Measurements from ENCODE around the gene BNC2. TPM values are rescaled to one million over a fixed set of nuclear protein-coding genes. Genes with fewer than 3 reads are reported as not detected.

The BNC2 gene
- total RNA-seq, 1 experiment from 2014 or later: 43.6 TPM

DNA sequence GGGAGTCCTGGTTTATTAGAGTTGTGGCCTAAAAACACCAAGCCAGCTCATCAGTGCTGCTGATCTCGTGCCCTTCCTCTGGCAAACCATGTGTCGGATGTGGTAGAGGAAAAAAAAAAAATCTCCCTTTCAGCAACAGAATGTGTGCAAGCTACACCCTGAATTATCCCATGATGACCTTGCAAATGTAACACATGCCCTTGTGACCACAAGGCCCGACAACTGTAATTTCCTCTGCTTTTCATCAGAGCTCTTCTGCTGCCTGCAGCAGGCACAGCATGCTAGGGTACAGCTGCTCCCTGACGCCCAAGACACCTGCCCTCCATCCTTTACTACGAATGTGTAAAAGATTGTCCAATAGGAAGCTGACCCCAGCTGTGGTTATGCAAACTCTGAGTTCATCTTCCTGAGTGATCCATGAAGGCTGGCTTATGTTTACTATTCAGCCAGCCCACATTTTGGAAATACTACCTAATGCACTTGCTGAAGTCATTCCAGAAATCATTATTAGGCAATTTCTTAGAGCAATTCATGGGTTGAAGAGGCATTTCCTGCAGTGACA is 14.6 kb upstream of the BNC2 start:
- Histone ChIP-seq H3K4me2 (ENCODE audit: insufficient read depth, insufficient read length, low read length) (no peak overlapping the region), H3K23me2 (ENCODE audit: insufficient read length, low read depth, low read length, poor library complexity, severe bottlenecking) (no peaks in the 10 kb centered on the region), H4K91ac (ENCODE audit: insufficient read length, low read depth, low read length) (no peak overlapping the region), H4K8ac (replicated peaks; ENCODE audit: insufficient read length, low read depth, low read length) (no peak overlapping the region), H3T11ph (ENCODE audit: low read length) (no peak overlapping the region), H3K14ac (ENCODE audit: insufficient read depth, low read length) (no peak overlapping the region), H3K27me3 (ENCODE audit: insufficient read depth, low read length) (no peaks in the 10 kb centered on the region), H4K5ac (ENCODE audit: insufficient read length, low read depth, low read length) (no peak overlapping the region), H2BK15ac (ENCODE audit: low read depth, low read length) (no peak overlapping the region), H2BK20ac (ENCODE audit: low read depth, low read length, poor library complexity, severe bottlenecking) (no peak overlapping the region), H3K79me2 (ENCODE audit: insufficient read depth, low read length) (no peaks in the 10 kb centered on the region), H3K4ac (ENCODE audit: low read depth, low read length) (no peak overlapping the region), H2AK5ac (ENCODE audit: insufficient read length, low read length) (no peak overlapping the region), H4K20me1 (ENCODE audit: control insufficient read depth, insufficient read depth, insufficient read length) (no peaks in the 10 kb centered on the region), H2BK5ac (ENCODE audit: insufficient read length, low read length) (no peak overlapping the region), H3K56ac (ENCODE audit: insufficient read length, low read depth, low read length) (no peak overlapping the region), H3K4me1 (ENCODE audit: insufficient read depth, low read length) (no peaks in the 10 kb centered on the region), H3K9ac (ENCODE audit: extremely low read depth, insufficient read length, low read length) (no peak overlapping the region), H2BK120ac (ENCODE audit: low read depth, low read length, poor library complexity, severe bottlenecking) (no peak overlapping the region), H2AFZ (ENCODE audit: low read length) (no peak overlapping the region), H3K9me3 (ENCODE audit: control insufficient read depth, low read depth, low read length) (no peaks in the 10 kb centered on the region), H3K18ac (ENCODE audit: insufficient read length, low read depth, low read length) (no peak overlapping the region), H3K23ac (ENCODE audit: insufficient read length, low read depth, low read length) (no peak overlapping the region), H3K27ac (ENCODE audit: insufficient read length, low read depth, low read length) (no peak overlapping the region), H3K79me1 (ENCODE audit: insufficient read depth, low read depth, low read length, poor library complexity, severe bottlenecking) (no peaks in the 10 kb centered on the region), H2BK12ac (ENCODE audit: insufficient read length, low read depth, low read length) (no peak overlapping the region)
- Mint-ChIP-seq H3K27ac (no peak overlapping the region; a peak in 1 of 7 replicates), H3K36me3 (ENCODE audit: insufficient read depth in 1 of 3, low read depth in 3 of 3) (peaks cover 6 to 20% (median 7%) of the 10 kb centered on the region in 3 experiments; a peak in 5 of 7 replicates), H3K27me3 (ENCODE audit: low read depth) (peaks cover 2% of the 10 kb centered on the region; the same call in 1 of the 2 replicates), H3K9me3 (peaks cover 5 to 17% of the 10 kb centered on the region in 2 experiments; a peak in 3 of 5 replicates), H3K4me3 (no peak overlapping the region), H3K4me1 (peaks cover 5 to 11% of the 10 kb centered on the region in 2 experiments)
- no CpG with 5 or more reads among the region's 5 CpGs for WGBS (ENCODE audit: extremely low coverage, insufficient read length, low lambda C conversion rate)
- TF ChIP-seq, protein P1, sequence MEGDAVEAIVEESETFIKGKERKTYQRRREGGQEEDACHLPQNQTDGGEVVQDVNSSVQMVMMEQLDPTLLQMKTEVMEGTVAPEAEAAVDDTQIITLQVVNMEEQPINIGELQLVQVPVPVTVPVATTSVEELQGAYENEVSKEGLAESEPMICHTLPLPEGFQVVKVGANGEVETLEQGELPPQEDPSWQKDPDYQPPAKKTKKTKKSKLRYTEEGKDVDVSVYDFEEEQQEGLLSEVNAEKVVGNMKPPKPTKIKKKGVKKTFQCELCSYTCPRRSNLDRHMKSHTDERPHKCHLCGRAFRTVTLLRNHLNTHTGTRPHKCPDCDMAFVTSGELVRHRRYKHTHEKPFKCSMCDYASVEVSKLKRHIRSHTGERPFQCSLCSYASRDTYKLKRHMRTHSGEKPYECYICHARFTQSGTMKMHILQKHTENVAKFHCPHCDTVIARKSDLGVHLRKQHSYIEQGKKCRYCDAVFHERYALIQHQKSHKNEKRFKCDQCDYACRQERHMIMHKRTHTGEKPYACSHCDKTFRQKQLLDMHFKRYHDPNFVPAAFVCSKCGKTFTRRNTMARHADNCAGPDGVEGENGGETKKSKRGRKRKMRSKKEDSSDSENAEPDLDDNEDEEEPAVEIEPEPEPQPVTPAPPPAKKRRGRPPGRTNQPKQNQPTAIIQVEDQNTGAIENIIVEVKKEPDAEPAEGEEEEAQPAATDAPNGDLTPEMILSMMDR (conservative IDR thresholded peaks at IDR 0.05): no peak
- DNase-seq: no peak

Measured in H9 (cell line).